AG09309 (cell line): ENCODE data around the gene INPP5A.

Experiments
- DNase-seq: peaks from one replicate; pipeline ENCODE4 v3.0.0-alpha.2; 2010; ENCODE audit warnings: low read depth
- H3K4me3 ChIP-seq: 2 replicates; pipeline ENCODE4 v1.5.1; 2011; ENCODE audit warnings: mild to moderate bottlenecking, low read depth, low read length, moderate library complexity; ENCODE audit not compliant: control insufficient read depth
- TF ChIP-seq, protein P1 (sequence below): IDR thresholded peaks from 2 replicates; pipeline ENCODE4 v1.5.1; 2011; ENCODE audit warnings: mild to moderate bottlenecking, low read depth, low read length, inconsistent platforms; ENCODE audit not compliant: insufficient read depth, control insufficient read depth; ENCODE audit errors: missing control alignments

INPP5A gene

DNA sequence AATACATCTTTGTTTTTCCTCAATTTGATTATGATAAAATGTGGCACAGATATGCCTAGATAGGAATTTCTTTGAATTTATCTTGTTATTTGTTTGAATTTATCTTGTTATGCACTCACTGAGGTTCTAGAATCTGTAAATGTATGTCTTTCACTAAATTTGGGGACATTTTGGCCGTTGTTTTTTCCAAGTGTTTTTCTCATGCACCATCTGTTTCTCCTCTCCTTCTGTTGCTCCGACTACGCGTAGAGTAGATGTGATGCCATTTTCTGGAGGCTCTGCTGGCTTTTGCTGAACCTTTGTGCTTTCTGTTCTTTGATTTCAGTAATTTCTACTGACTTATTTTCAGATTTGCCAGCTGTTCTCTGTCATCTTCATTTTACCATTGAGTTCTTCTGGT lies 101.9 kb downstream of the INPP5A start:
- TF ChIP-seq, protein P1, sequence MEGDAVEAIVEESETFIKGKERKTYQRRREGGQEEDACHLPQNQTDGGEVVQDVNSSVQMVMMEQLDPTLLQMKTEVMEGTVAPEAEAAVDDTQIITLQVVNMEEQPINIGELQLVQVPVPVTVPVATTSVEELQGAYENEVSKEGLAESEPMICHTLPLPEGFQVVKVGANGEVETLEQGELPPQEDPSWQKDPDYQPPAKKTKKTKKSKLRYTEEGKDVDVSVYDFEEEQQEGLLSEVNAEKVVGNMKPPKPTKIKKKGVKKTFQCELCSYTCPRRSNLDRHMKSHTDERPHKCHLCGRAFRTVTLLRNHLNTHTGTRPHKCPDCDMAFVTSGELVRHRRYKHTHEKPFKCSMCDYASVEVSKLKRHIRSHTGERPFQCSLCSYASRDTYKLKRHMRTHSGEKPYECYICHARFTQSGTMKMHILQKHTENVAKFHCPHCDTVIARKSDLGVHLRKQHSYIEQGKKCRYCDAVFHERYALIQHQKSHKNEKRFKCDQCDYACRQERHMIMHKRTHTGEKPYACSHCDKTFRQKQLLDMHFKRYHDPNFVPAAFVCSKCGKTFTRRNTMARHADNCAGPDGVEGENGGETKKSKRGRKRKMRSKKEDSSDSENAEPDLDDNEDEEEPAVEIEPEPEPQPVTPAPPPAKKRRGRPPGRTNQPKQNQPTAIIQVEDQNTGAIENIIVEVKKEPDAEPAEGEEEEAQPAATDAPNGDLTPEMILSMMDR: no peak
- H3K4me3 ChIP-seq: no peak overlapping the region
- DNase-seq: no peak

DNA sequence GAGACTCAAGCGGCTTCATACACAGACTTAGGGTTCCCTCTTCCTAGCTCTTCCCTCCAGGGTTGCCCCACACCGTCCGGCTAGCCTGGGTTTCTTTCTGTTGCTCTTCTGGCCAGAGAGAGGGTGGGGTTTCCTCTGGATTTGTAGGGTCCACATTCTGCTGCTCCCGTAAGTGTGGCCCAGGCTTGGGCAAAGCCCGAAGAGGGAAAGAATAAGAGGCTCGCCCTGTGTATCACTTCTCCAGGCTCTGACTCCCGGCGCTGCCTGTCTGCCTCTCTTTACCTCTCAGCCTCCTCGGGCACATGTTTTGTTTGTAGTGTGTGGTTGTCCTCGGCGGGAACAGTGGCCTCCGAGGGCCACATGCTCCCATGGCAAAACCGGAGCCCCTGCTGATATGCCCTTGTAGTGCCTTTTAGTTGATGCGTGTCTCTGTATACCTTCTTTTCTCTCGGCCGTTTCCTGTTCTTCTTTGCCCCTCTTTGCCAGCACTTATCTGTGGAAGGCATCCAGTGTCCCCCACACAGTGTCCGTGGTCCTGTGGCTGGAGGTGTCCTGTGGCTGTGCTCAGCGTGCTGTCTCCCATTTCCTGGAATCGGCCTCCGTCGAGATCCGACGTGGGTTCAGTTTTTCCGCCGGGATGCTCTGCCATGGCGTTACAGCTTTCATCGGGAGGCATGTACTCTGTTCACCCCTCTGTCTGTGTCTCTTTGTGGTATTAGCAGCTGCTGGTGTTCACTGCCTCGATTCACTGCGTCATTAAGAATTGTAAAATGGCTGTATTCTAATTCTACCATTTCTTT lies 102.9 kb downstream of the INPP5A start:
- DNase-seq: no peak
- TF ChIP-seq, protein P1: no peak
- H3K4me3 ChIP-seq: no peak overlapping the region

DNA sequence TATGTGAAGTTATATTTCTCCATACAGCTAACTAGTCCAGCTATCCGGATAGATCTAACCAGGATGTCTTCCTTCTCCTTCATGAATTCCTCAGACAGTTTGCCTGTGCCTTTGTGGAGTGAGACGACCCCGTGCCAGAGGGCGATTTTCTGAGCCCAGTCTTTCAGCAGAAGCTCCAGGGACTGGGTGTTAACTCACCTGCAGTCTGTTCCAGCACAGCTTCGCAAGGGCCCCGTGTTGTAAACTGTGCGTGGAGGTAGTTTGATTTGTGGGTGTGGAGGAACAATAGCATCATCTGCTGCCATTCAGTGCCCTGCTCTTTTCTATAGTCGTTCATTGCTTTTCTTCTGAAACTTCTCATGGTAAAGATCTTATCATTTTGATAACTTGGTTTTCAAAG lies 103.8 kb downstream of the INPP5A start:
- no peak for DNase-seq
- H3K4me3 ChIP-seq: no peak overlapping the region
- TF ChIP-seq, protein P1: no peak

DNA sequence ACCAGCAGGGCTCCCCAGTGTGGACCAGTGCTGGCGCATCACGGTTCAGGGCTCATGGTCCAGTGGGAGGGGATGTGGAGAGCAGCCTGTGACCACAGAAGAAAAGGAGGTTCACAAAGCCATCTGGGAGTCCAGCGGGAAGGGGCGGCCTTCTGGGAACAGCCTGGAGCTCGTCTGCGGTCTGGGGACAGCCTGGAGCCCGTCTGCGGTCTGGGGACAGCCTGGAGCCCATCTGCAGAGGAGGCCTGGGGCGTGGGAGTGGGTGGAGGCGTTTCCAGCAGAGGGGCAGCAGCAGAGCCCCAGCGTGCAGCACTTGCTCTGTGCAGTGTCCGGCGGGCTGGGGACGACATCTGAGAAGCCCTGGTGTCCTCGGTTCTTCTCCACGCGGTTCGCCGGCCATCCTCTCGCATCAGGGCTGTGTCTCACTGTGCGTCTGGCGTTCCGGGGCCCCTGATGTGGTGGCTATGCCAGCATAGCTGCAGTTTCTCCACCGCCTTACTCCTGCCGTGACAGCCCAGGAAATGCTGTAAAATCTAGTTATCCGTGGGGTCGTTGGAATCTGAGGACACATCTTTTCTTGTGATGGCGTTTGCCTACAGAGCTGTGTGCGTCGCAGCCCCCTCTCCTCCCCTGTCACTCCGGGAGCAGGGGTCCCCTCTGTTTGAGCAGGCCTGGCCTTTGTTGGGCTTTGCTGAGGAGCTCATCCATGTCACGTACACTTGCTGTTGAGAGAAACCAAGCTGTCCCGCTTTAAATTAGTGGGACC lies 104.6 kb downstream of the INPP5A start:
- TF ChIP-seq, protein P1: no peak
- H3K4me3 ChIP-seq: no peak overlapping the region
- no peak for DNase-seq

DNA sequence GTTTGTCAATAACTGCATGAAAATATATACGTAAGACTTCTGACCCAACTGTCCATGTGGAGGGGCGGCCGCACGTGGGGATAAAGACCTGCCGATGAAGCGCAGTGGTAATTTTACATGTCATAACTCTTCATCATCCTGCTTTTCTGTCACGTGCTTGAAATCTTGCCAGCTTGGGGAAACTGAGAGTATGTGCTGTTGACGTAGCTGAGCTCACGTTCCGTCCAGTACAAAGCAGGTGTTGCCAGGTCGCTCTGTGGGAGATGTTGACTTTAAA lies 105.1 kb downstream of the INPP5A start:
- TF ChIP-seq, protein P1: no peak
- no peak overlapping the region for H3K4me3 ChIP-seq
- DNase-seq: no peak

DNA sequence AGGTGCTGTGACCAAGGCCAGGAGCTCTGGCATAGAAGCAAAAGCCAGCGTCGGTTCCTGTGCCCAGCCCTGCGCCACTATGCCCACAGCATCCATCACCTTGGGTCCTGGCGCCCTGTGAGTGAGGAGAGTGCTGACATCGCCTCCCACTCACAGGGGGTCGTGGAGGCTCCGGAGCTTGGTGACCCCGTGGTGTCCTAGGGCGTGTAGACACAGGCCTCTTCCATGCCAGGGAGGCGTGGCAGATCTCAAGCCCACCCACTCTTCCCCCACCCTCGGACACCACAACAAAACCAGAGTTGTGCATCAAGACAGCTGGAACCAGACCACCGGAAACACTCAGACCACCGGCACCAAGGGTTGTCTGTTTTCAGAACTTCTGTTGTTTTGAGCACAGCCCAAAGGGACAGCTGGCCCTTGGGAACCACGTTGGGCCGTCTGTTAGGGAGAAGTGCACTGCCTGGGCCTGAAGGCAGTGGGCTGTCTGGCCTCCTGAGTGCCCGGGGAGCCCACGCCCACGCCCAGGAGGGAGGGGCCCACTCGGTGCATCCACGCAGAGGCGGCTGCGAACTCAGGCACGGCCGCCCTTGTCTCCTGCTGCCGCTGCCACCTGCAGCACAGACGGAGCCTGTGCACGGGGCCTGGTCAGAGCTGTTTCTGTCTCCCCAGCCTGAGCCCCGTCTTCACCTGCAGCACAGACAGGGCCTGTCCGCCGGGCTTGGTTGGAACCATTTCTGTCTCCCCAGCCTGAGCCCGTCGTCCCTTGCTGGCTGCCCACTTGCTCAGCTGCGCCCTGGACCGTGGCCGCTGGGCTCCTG lies 106.3 kb downstream of the INPP5A start:
- TF ChIP-seq, protein P1: no peak
- no peak for DNase-seq
- no peak overlapping the region for H3K4me3 ChIP-seq
